ENCODE results near the gene SSX2IP.

- TF ChIP-seq POLR2A (IDR thresholded peaks at IDR 0.05) (no peak), CTCF (IDR thresholded peaks at IDR 0.05) (no peak), EP300 (IDR thresholded peaks at IDR 0.05) (no peak), POLR2AphosphoS5 (IDR thresholded peaks at IDR 0.05) (no peak)
Measured at GRCh38 chr1:84736944-84737343, 46.7 kb upstream of the SSX2IP start.

All from stomach (tissue), 4 donors.